T-helper 17 cell (primary cell): ENCODE data around the gene DYNC1H1. TPM values are rescaled to one million over a fixed set of nuclear protein-coding genes. Genes with fewer than 3 reads are reported as not detected.

Experiments used
- ATAC-seq: fragments of 150-1000 bp; cut with Tn5 transposase; 2 replicates; pipeline ENCODE4 v1.10.0; 2021; ENCODE audit warnings: mild to moderate bottlenecking, moderate library complexity
- DNase-seq, 3 donors: peaks; one replicate each; pipeline versions ENCODE4 v3.0.0 to v3.0.0-alpha.2; 2020 to 2021
- H3K9me3 ChIP-seq: one replicate; pipeline ENCODE4 v1.7.0; 2013; ENCODE audit warnings: low read length, mild to moderate bottlenecking; ENCODE audit not compliant: control insufficient read depth, poor library complexity, severe bottlenecking
- H3K27ac Mint-ChIP-seq: one replicate; pipeline ENCODE4 v1.8.0; 2022; ENCODE audit warnings: mild to moderate bottlenecking, moderate library complexity, mixed read lengths
- H3K27me3 Mint-ChIP-seq: one replicate; pipeline ENCODE4 v1.8.0; 2022; ENCODE audit warnings: mixed read lengths
- H3K36me3 Mint-ChIP-seq: one replicate; pipeline ENCODE4 v1.8.0; 2022; ENCODE audit warnings: low read depth, mixed read lengths
- H3K4me1 Mint-ChIP-seq: one replicate; pipeline ENCODE4 v1.8.0; 2022; ENCODE audit warnings: mild to moderate bottlenecking, mixed read lengths
- H3K4me3 Mint-ChIP-seq: one replicate; pipeline ENCODE4 v1.8.0; 2022; ENCODE audit warnings: mild to moderate bottlenecking, moderate library complexity, mixed read lengths
- total RNA-seq, 4 donors: library from RNA in 2 of 4; stranded (reverse) in 2 of 4; gene quantifications; one replicate each; pipeline ENCODE4 v1.2.3 and lab custom pipeline; 2022 to 2026

DYNC1H1 gene
- total RNA-seq, 2 donors from 2014 or later, result 318 to 366 TPM

DNA sequence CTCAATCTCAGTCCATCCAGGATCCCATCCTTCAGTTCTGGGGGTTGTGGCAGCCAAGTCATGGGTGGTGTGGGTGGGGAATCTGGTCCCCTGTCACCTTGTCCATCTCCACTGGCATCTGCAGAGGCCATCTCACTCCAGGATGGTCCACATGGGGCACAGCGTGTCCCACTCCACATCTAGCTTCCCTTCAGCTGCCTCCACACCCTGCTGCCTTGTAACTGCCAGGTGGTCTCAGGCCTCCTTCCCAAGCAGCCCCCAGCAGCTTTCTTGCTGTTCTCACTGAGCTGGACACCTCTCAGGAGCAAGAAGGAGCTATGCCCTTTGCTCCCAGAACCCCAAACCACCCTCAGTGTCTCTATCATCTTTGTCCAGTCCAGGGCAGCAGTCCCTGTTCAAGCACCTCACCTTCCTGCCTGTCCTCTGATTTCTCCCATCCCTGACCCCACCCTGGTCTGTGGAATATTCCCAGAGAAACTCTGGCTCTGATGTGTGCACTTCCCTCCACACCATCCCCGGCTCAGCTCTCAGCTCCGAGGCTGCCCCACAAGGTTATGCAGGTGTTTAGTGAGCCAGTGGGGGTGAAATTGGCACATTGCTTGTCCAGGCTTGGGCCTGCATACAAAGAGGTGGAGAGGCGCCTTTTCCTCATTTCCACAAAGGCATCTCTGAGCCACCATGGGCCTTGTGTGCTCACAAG lies 13.7 kb upstream of the DYNC1H1 start:
- ATAC-seq, result no peak
- DNase-seq, result no peak
- Mint-ChIP-seq H3K36me3 (no peaks in the 10 kb centered on the region), H3K27ac (peak overlapping the region; percentile 19), H3K27me3 (peaks cover 11% of the 10 kb centered on the region), H3K4me3 (no peak overlapping the region), H3K4me1 (peaks cover 13% of the 10 kb centered on the region)
- no peaks in the 10 kb centered on the region for H3K9me3 ChIP-seq

- no peaks in the 10 kb centered on the region for H3K9me3 ChIP-seq
- ATAC-seq (no peak), DNase-seq (no peak)
- Mint-ChIP-seq H3K27ac (no peak overlapping the region), H3K27me3 (no peaks in the 10 kb centered on the region), H3K4me3 (no peak overlapping the region), H3K36me3 (no peaks in the 10 kb centered on the region), H3K4me1 (peaks cover 10% of the 10 kb centered on the region)
These were observed 11.2 kb upstream of the DYNC1H1 start for GRCh38 chr14:101953151-101953550.

DNA sequence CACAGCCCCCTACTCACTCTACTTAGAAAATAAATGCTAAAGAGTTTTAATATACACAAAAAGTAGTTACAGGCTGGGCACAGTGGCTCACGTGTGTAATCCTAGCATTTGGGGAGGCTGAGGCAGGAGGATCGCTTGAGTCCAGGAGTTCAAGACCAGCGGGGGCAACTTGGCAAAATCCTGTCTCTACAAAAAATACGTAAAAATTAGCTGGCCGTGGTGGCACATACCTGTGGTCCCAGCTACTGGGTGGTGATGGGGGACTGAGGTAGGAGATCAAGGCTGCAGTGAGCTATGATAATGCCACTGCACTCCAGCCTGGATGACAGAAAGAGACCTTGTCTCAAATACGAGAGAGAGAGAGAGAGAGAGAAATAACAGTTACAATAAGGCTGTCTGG lies 9.9 kb upstream of the DYNC1H1 start:
- H3K4me3 Mint-ChIP-seq, result no peak overlapping the region
- H3K27ac Mint-ChIP-seq, result no peak overlapping the region
- DNase-seq, result no peak
- no peaks in the 10 kb centered on the region for H3K36me3 Mint-ChIP-seq
- H3K9me3 ChIP-seq, result no peaks in the 10 kb centered on the region
- H3K4me1 Mint-ChIP-seq, result no peaks in the 10 kb centered on the region
- ATAC-seq, result no peak
- H3K27me3 Mint-ChIP-seq, result no peaks in the 10 kb centered on the region

GRCh38 chr14:101955695-101956161 lies 8.6 kb upstream of the DYNC1H1 start:
- DNase-seq, result no peak
- no peak overlapping the region for H3K27ac Mint-ChIP-seq
- no peak overlapping the region for H3K4me3 Mint-ChIP-seq
- H3K27me3 Mint-ChIP-seq, result no peaks in the 10 kb centered on the region
- no peaks in the 10 kb centered on the region for H3K9me3 ChIP-seq
- ATAC-seq, result no peak
- H3K36me3 Mint-ChIP-seq, result no peaks in the 10 kb centered on the region
- peaks cover 5% of the 10 kb centered on the region for H3K4me1 Mint-ChIP-seq

GRCh38 chr14:101956179-101956885 lies 8.0 kb upstream of the DYNC1H1 start:
- no peak for ATAC-seq
- no peak for DNase-seq
- H3K4me3 Mint-ChIP-seq, result no peak overlapping the region
- no peaks in the 10 kb centered on the region for H3K36me3 Mint-ChIP-seq
- no peaks in the 10 kb centered on the region for H3K9me3 ChIP-seq
- H3K27me3 Mint-ChIP-seq, result no peaks in the 10 kb centered on the region
- H3K4me1 Mint-ChIP-seq, result peaks cover 10% of the 10 kb centered on the region
- no peak overlapping the region for H3K27ac Mint-ChIP-seq

DNA sequence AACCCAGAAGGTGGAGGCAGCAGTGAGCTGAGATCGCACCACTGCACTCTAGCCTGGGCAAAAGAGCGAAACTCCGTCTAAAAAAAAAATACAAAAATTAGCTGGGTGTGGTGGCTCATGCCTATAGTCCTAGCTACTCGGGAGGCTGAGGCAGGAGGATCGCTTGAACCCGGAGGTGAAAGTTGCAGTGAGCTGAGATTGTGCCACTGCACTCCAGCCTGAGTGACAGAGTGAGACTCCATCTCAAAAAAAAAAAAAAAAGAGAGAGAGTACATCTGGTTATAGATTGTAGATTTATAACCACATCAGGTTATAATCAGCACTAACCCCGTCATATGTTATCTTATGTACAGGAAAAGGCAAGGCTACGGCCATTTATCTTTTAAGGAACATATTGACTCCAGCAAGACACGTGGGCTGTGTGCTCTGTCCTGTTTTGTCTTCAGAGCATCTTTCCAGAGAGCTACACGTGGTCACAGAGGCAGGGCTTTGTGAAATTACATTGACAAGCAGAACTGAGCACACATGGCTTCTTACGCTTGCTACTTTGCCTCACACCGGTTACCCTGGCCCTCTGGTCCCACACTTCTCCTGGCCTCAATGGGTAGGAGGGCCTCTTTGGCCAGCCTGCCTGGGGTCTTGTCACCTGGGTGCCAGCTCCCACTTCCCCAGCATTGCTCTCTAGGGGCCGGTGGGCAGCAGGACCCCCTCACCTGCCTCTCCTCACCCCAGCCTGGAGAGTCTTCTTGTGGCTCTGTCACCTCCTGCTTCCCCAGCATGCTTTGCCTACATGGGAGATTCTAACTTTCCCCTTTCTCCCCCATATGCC lies 6.8 kb upstream of the DYNC1H1 start:
- DNase-seq (no peak), ATAC-seq (no peak)

DNA sequence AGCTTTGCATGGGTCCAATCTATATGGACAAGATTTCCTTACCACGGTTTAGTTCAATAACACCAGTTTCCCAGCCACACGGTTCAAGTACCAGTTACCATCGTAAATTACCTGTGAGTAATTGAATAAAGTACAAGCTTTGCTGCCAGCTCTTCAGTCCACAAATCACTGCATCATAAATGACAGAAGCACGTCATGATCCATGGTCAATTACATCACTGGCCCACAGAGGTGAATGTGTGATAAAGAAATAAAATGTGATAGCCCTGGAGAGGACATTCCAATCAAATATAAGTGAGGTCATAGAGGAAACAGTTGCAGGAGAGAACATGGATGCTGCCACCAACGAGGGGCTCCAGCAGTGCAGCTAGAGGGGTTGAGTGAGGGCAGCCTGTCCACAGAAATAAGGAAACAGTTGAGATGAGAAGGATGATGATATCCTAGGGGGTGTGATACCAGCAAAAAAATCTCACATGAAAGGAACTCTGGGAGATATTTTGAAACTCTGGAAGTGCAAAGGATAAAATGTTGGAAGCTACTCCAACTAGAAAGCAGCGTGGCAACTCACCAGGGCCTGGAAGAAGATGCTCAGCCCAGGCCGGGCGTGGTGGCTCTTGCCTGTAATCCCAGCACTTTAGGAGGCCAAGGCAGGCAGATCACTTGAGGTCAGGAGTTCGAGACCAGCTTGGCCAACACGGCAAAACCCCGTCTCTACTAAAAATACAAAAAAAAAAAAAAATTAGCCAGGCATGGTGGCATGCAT lies 5.8 kb upstream of the DYNC1H1 start:
- no peak for ATAC-seq
- Mint-ChIP-seq H3K27ac (no peak overlapping the region), H3K4me1 (peaks cover 12% of the 10 kb centered on the region), H3K27me3 (no peaks in the 10 kb centered on the region), H3K36me3 (no peaks in the 10 kb centered on the region), H3K4me3 (no peak overlapping the region)
- no peak for DNase-seq
- no peaks in the 10 kb centered on the region for H3K9me3 ChIP-seq

More for the DNA sequence above, 6.8 kb upstream of the DYNC1H1 start:
- peaks cover 12% of the 10 kb centered on the region for H3K4me1 Mint-ChIP-seq
- no peak overlapping the region for H3K27ac Mint-ChIP-seq
- no peak overlapping the region for H3K4me3 Mint-ChIP-seq
- no peaks in the 10 kb centered on the region for H3K36me3 Mint-ChIP-seq
- no peaks in the 10 kb centered on the region for H3K9me3 ChIP-seq
- H3K27me3 Mint-ChIP-seq, result no peaks in the 10 kb centered on the region

DNA sequence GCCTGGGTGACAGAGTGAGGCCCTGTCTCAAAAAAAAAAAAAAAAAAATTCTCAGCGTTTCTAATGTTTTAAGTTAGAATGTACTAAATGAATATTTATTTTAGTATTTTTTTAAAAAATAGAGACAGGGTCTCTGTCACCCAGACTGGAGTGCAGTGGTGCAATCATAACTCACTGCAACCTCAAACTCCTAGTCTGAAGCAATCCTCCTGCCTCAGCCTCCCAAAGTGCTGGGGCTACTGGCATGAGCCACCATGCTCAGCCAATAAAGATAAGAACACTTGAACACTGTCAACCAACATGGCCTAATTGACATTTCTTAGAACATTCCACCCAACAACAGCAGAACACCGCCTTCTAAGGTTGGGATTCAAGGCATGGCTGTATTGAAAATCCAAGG lies 5.1 kb upstream of the DYNC1H1 start:
- peaks cover 16% of the 10 kb centered on the region for H3K4me1 Mint-ChIP-seq
- no peaks in the 10 kb centered on the region for H3K9me3 ChIP-seq
- no peak overlapping the region for H3K4me3 Mint-ChIP-seq
- no peaks in the 10 kb centered on the region for H3K36me3 Mint-ChIP-seq
- DNase-seq (no peak), ATAC-seq (no peak)
- no peak overlapping the region for H3K27ac Mint-ChIP-seq
- no peaks in the 10 kb centered on the region for H3K27me3 Mint-ChIP-seq

DNA sequence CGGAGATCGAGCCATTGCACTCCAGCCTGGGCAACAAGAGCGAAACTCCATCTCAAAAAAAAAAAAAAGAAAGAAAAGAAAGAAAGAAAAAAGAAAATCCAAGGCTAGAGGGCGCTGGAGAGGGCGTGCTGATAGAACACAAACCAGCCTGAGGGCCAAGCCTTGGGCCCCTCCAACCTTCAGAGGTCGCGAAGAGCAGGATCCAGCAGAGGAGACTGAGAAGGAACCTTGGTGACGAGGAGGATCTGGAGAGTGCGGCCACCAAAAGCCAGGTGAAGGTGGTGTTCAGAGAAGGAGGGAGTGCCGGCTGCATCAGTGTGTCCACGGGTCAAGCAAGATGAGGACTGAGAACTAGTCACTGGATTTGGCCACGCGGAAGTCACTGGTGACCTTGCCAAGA lies 4.1 kb upstream of the DYNC1H1 start:
- H3K4me1 Mint-ChIP-seq, result peaks cover 16% of the 10 kb centered on the region
- no peaks in the 10 kb centered on the region for H3K27me3 Mint-ChIP-seq
- no peaks in the 10 kb centered on the region for H3K9me3 ChIP-seq
- DNase-seq (no peak), ATAC-seq (no peak)
- H3K36me3 Mint-ChIP-seq, result no peaks in the 10 kb centered on the region
- no peak overlapping the region for H3K4me3 Mint-ChIP-seq
- H3K27ac Mint-ChIP-seq, result peak overlapping the region; percentile 60

DNA sequence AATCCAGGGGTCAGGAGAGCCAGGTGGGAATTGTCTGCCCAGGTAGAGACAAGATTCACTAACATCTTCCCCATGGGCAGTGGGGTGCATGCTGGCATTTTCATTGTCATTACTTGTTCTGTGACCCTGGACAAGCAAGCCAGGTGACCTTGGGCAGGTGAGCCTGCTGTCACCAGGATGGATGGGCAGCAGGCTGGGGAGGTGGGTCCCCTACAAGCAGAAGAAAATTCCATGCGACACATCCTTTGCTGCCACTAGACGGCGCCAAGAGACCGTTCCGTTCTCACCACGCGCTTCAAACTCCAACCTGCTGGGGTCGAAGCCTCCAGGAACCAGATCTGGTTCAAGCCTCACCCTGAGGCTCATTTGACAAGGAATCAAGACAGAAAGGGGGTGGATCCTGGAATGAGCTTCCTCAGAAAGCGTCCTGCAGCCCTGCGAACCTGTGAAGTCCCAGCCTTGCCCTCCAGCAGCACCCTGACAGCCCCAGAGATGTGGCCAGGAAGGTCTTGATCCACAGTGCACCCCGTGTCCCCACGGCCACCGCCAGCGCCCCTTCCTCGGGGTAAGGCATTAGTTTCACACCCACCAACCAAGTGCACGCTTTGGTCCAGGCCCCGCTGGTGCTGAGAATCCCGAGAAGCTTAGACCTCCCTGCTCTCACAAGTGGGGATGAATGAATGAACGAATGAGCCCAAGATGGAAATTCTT lies 3.2 kb upstream of the DYNC1H1 start:
- Mint-ChIP-seq H3K27me3 (no peaks in the 10 kb centered on the region), H3K27ac (peak overlapping the region; percentile 60), H3K4me3 (no peak overlapping the region), H3K4me1 (peaks cover 16% of the 10 kb centered on the region), H3K36me3 (no peaks in the 10 kb centered on the region)
- no peaks in the 10 kb centered on the region for H3K9me3 ChIP-seq
- ATAC-seq (peak; percentile 29), DNase-seq (peak; percentile 46 to 58 (median 50))

- no peak for ATAC-seq
- DNase-seq, result no peak
- Mint-ChIP-seq H3K4me3 (no peak overlapping the region), H3K36me3 (no peaks in the 10 kb centered on the region), H3K27me3 (no peaks in the 10 kb centered on the region), H3K4me1 (peaks cover 16% of the 10 kb centered on the region), H3K27ac (no peak overlapping the region)
- H3K9me3 ChIP-seq, result no peaks in the 10 kb centered on the region
These were observed 2.4 kb upstream of the DYNC1H1 start for GRCh38 chr14:101961746-101962502.

DNA sequence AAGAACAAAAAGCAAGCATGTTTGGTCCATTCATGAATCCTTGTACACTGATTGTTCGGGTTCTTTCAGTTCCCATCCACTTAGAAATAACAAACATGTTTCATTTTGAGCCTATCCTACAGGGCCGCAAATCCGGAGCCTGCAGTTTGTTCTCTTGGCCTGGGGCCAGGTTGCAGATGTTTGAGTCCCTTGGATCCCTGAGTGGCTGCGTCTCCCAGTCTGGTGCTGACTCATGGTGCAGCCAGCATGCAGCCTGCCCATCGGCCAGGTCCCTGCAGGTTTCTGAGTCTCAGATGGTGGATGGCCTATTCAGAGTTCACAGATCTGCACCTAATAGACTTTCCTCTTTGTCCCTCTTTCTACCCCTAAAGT lies 1.9 kb upstream of the DYNC1H1 start:
- Mint-ChIP-seq H3K4me1 (peaks cover 18% of the 10 kb centered on the region), H3K27ac (no peak overlapping the region), H3K4me3 (no peak overlapping the region), H3K27me3 (no peaks in the 10 kb centered on the region), H3K36me3 (no peaks in the 10 kb centered on the region)
- DNase-seq, result no peak
- no peaks in the 10 kb centered on the region for H3K9me3 ChIP-seq
- ATAC-seq, result no peak
